Astrocyte (in vitro differentiated cells and primary cell): ENCODE measurements around the gene TOR1AIP2.
"Not testable (repeated sequence)": the region's sequence is repeated elsewhere in the genome, so short reads cannot be mapped to it uniquely, and the experiment has no call there.

ENCODE experiments used
- EZH2 ChIP-seq: IDR thresholded peaks from 2 replicates; pipeline ENCODE4 v1.6.1; 2012; ENCODE audit warnings: mild to moderate bottlenecking, low read length, inconsistent platforms; ENCODE audit not compliant: insufficient read depth
- TF ChIP-seq, protein P1 (sequence below): IDR thresholded peaks from 2 replicates; pipeline ENCODE4 v1.5.1; 2011; ENCODE audit warnings: low read depth, mild to moderate bottlenecking, inconsistent platforms, low read length, moderate library complexity; ENCODE audit not compliant: insufficient read depth

DNA sequence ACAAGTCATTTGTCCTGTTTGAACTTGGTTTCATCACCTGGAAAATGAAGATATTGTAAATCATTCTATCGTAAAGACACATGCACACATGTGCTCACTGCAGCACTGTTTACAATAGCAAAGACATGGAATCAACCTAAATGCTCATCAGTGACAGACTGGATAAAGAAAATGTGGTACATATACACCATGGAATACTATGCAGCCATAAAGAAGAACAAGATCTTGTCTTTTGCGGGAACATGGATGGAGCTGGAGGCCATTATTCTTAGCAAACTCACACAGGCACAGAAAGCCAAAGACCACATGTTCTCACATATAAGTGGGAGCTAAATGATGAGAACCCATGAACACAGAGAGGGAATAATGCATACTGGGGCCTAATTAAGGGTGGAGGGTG is 73.2 kb downstream of the TOR1AIP2 start:
- TF ChIP-seq, protein P1, sequence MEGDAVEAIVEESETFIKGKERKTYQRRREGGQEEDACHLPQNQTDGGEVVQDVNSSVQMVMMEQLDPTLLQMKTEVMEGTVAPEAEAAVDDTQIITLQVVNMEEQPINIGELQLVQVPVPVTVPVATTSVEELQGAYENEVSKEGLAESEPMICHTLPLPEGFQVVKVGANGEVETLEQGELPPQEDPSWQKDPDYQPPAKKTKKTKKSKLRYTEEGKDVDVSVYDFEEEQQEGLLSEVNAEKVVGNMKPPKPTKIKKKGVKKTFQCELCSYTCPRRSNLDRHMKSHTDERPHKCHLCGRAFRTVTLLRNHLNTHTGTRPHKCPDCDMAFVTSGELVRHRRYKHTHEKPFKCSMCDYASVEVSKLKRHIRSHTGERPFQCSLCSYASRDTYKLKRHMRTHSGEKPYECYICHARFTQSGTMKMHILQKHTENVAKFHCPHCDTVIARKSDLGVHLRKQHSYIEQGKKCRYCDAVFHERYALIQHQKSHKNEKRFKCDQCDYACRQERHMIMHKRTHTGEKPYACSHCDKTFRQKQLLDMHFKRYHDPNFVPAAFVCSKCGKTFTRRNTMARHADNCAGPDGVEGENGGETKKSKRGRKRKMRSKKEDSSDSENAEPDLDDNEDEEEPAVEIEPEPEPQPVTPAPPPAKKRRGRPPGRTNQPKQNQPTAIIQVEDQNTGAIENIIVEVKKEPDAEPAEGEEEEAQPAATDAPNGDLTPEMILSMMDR, result not testable (repeated sequence)
- TF ChIP-seq EZH2, result not testable (repeated sequence)
